Loucy (cell line): Measurements from ENCODE around the gene WNT3.

Experiments
- CTCF ChIP-seq: fragments of 200-600 bp; sonication (generic); conservative IDR thresholded peaks from 2 replicates; pipeline ENCODE4 v1.5.1; 2014; ENCODE audit warnings: mild to moderate bottlenecking, antibody characterized with exemption, low read length
- EZH2phosphoT487 ChIP-seq: fragments of 200-600 bp; IDR thresholded peaks from 2 replicates; pipeline ENCODE4 v1.6.1; 2018; ENCODE audit warnings: antibody characterized with exemption, mild to moderate bottlenecking, moderate library complexity, borderline replicate concordance

DNA sequence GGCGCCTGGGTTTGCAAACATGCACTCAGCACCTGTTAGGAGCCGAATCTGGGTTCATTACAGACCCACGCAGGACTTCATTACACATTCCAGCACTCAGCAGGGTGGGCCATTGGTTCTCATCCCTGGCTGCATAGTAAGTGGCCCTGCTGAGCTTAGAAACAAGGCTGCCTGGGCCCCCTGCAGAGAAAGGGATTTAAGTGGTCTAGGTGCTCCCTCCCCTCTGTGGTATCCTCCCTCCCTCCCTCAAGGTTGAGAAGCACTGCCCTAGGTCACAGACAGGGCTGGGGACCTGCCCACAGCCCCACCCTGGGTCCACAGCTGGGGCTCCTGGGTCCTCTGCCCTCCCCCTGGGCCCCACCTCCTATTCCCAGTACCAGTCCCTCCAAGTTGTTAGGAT lies 28.3 kb downstream of the WNT3 start:
- TF ChIP-seq CTCF, result no peak
- no peak for TF ChIP-seq EZH2phosphoT487
